ENCODE measurements around the gene FBLN1.
A peak's percentile ranks its signal among the peaks of the same experiment; 100 is the strongest.
"Not testable (repeated sequence)": the region's sequence is repeated elsewhere in the genome, so short reads cannot be mapped to it uniquely, and the experiment has no call there.

The FBLN1 gene

GRCh38 chr22:45602824-45603595 lies 100.3 kb downstream of the FBLN1 start:
- Histone ChIP-seq H2AFZ (ENCODE audit: low read length) (peak overlapping the region; percentile 37), H3K4me2 (ENCODE audit: low read depth, low read length, poor library complexity, severe bottlenecking) (peak overlapping the region; percentile 81), H3K36me3 (ENCODE audit: insufficient read depth, low read length) (no peaks in the 10 kb centered on the region), H3K9me3 (ENCODE audit: insufficient read depth, low read depth, low read length) (no peaks in the 10 kb centered on the region), H4K20me1 (ENCODE audit: insufficient read depth, low read length, poor library complexity, severe bottlenecking) (no peaks in the 10 kb centered on the region), H3F3A (ENCODE audit: low read depth) (peaks cover 4% of the 10 kb centered on the region; the same call in 1 of the 2 replicates), H3K9me2 (replicated peaks; ENCODE audit: low read depth, low read length) (no peaks in the 10 kb centered on the region), H3K27me3 (ENCODE audit: insufficient read depth, low read length, poor library complexity, severe bottlenecking) (no peaks in the 10 kb centered on the region), H3K9ac (ENCODE audit: low read depth, low read length, poor library complexity, severe bottlenecking) (peak overlapping the region; percentile 67), H3K79me2 (ENCODE audit: insufficient read depth, low read length) (no peaks in the 10 kb centered on the region), H3K4me1 (ENCODE audit: insufficient read depth, low read length, poor library complexity, severe bottlenecking) (peaks cover 55% of the 10 kb centered on the region), H3K4me3 (ENCODE audit: low read length, poor library complexity, severe bottlenecking) (peak overlapping the region; percentile 61)
- TF ChIP-seq CTCF (conservative IDR thresholded peaks at IDR 0.05; ENCODE audit: low read length) (no peak), EZH2phosphoT487 (IDR thresholded peaks at IDR 0.05; ENCODE audit: borderline replicate concordance) (no peak)

GRCh38 chr22:45603619-45604018 lies 100.9 kb downstream of the FBLN1 start:
- H3K9me2 ChIP-seq (replicated peaks; ENCODE audit: low read depth, low read length), result no peaks in the 10 kb centered on the region
- no peak for TF ChIP-seq EZH2phosphoT487 (IDR thresholded peaks at IDR 0.05; ENCODE audit: borderline replicate concordance)
- no peak for TF ChIP-seq CTCF (conservative IDR thresholded peaks at IDR 0.05; ENCODE audit: low read length)
- no peaks in the 10 kb centered on the region for H3K27me3 ChIP-seq (ENCODE audit: insufficient read depth, low read length, poor library complexity, severe bottlenecking)
- H3K79me2 ChIP-seq (ENCODE audit: insufficient read depth, low read length), result no peaks in the 10 kb centered on the region
- H3F3A ChIP-seq (ENCODE audit: low read depth), result peaks cover 4% of the 10 kb centered on the region; the same call in 1 of the 2 replicates
- no peaks in the 10 kb centered on the region for H4K20me1 ChIP-seq (ENCODE audit: insufficient read depth, low read length, poor library complexity, severe bottlenecking)
- H3K9me3 ChIP-seq (ENCODE audit: insufficient read depth, low read depth, low read length), result no peaks in the 10 kb centered on the region
- H3K4me2 ChIP-seq (ENCODE audit: low read depth, low read length, poor library complexity, severe bottlenecking), result peak overlapping the region; percentile 81
- peak overlapping the region; percentile 37 for H2AFZ ChIP-seq (ENCODE audit: low read length)
- H3K4me1 ChIP-seq (ENCODE audit: insufficient read depth, low read length, poor library complexity, severe bottlenecking), result peaks cover 61% of the 10 kb centered on the region
- H3K9ac ChIP-seq (ENCODE audit: low read depth, low read length, poor library complexity, severe bottlenecking), result peak overlapping the region; percentile 67
- no peaks in the 10 kb centered on the region for H3K36me3 ChIP-seq (ENCODE audit: insufficient read depth, low read length)
- H3K4me3 ChIP-seq (ENCODE audit: low read length, poor library complexity, severe bottlenecking), result peak overlapping the region; percentile 61

- H3K9me3 ChIP-seq (ENCODE audit: insufficient read depth, low read depth, low read length); H3K27me3 ChIP-seq (ENCODE audit: insufficient read depth, low read length, poor library complexity, severe bottlenecking); H3K9me2 ChIP-seq (replicated peaks; ENCODE audit: low read depth, low read length); H4K20me1 ChIP-seq (ENCODE audit: insufficient read depth, low read length, poor library complexity, severe bottlenecking); H3K79me2 ChIP-seq (ENCODE audit: insufficient read depth, low read length); H3K36me3 ChIP-seq (ENCODE audit: insufficient read depth, low read length); H3F3A ChIP-seq (ENCODE audit: low read depth): not testable (repeated sequence)
- Histone ChIP-seq H2AFZ (ENCODE audit: low read length) (peak overlapping the region; percentile 33; the same call in 1 of the 2 replicates), H3K9ac (ENCODE audit: low read depth, low read length, poor library complexity, severe bottlenecking) (peak overlapping the region; percentile 76), H3K4me3 (ENCODE audit: low read length, poor library complexity, severe bottlenecking) (peak overlapping the region; percentile 64), H3K4me1 (ENCODE audit: insufficient read depth, low read length, poor library complexity, severe bottlenecking) (peaks cover 64% of the 10 kb centered on the region), H3K4me2 (ENCODE audit: low read depth, low read length, poor library complexity, severe bottlenecking) (peak overlapping the region; percentile 92)
Observed at GRCh38 chr22:45608045-45608444, 105.4 kb downstream of the FBLN1 start.

GRCh38 chr22:45608763-45609180 lies 106.1 kb downstream of the FBLN1 start:
- TF ChIP-seq EZH2phosphoT487 (IDR thresholded peaks at IDR 0.05; ENCODE audit: borderline replicate concordance), result no peak
- no peak for TF ChIP-seq CTCF (conservative IDR thresholded peaks at IDR 0.05; ENCODE audit: low read length)
- Histone ChIP-seq H3K9me3 (ENCODE audit: insufficient read depth, low read depth, low read length) (no peaks in the 10 kb centered on the region), H3K4me2 (ENCODE audit: low read depth, low read length, poor library complexity, severe bottlenecking) (peak overlapping the region; percentile 92), H3F3A (ENCODE audit: low read depth) (no peaks in the 10 kb centered on the region), H3K79me2 (ENCODE audit: insufficient read depth, low read length) (no peaks in the 10 kb centered on the region), H3K4me1 (ENCODE audit: insufficient read depth, low read length, poor library complexity, severe bottlenecking) (peaks cover 57% of the 10 kb centered on the region), H3K27me3 (ENCODE audit: insufficient read depth, low read length, poor library complexity, severe bottlenecking) (no peaks in the 10 kb centered on the region), H3K36me3 (ENCODE audit: insufficient read depth, low read length) (no peaks in the 10 kb centered on the region), H3K4me3 (ENCODE audit: low read length, poor library complexity, severe bottlenecking) (peak overlapping the region; percentile 64), H4K20me1 (ENCODE audit: insufficient read depth, low read length, poor library complexity, severe bottlenecking) (no peaks in the 10 kb centered on the region), H2AFZ (ENCODE audit: low read length) (peak overlapping the region; percentile 33), H3K9ac (ENCODE audit: low read depth, low read length, poor library complexity, severe bottlenecking) (peak overlapping the region; percentile 76), H3K9me2 (replicated peaks; ENCODE audit: low read depth, low read length) (no peaks in the 10 kb centered on the region)
